ENCODE data around the gene PA2G4. TPM values are rescaled to one million over a fixed set of nuclear protein-coding genes. Genes with fewer than 3 reads are reported as not detected.
"Not testable (repeated sequence)": the region's sequence is repeated elsewhere in the genome, so short reads cannot be mapped to it uniquely, and the experiment has no call there.

PA2G4 gene
- total RNA-seq, 4 donors from 2014 or later, result 22.1 to 63.0 (median 44.8) TPM

DNA sequence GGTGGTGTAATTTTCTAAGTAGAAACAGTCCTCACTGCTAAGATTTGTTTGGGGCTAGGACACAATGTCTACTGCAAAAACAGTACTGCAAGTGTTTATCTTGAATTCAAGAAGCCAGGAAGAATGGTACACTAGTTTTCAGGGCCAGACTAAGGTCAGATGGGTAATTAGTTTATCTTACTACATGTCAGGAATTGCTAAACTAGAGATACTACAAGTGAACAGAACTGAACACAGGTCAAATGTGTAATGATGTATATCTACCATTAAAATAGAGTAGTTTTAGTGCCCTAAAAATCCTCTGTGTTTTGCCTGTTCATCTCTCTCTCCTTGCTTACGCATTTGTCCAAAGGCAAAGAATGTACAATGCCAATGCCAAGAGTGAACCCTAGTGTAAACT, 9.7 kb downstream of the PA2G4 start:
- Histone ChIP-seq H3K4me1 (peaks cover 6 to 13% (median 8%) of the 10 kb centered on the region in 4 donors), H3K36me3 (peaks cover 0 to 34% (median 17%) of the 10 kb centered on the region in 4 donors), H3K27ac (no peak overlapping the region), H3K9me3 (no peaks in the 10 kb centered on the region), H3K4me3 (no peak overlapping the region), H3K27me3 (no peaks in the 10 kb centered on the region)
- in situ Hi-C loops (cut with MboI; ENCODE audit: low pct_ligation_motif_present in 1 of 4, low pct_unique_long_range_greater_than_20kb in 1 of 4, low sequenced_read_pairs in 3 of 4) (loop anchor here in 2 of 4 donors (10.0 kb wide), 2 partner anchors 69 to 389 kb away; partner anchors contain the start of genes CD63 (in 1 of the 2), RDH5 (in 1 of the 2) and RPS26 (in 1 of the 2)), intact Hi-C loops (cut with DNase I; ENCODE audit: low total_unique reads) (no loop called here)
- DNase-seq, result no peak
- WGBS, 2 donors (ENCODE audit: low coverage in 1 of 2), result 91 to 100% methylated on average over 1 of the region's 1 CpG
- TF ChIP-seq EP300 (IDR thresholded peaks at IDR 0.05; ENCODE audit: low read depth) (no peak), CTCF (IDR thresholded peaks at IDR 0.05) (no peak), POLR2AphosphoS5 (IDR thresholded peaks at IDR 0.05) (no peak), POLR2A (IDR thresholded peaks at IDR 0.05) (no peak)

GRCh38 chr12:56115329-56115728, 11.0 kb downstream of the PA2G4 start:
- 0 to 48% methylated on average over 2 to 10 of the region's 10 CpGs for WGBS, 2 donors (ENCODE audit: low coverage in 1 of 2)
- TF ChIP-seq EP300 (IDR thresholded peaks at IDR 0.05; ENCODE audit: low read depth) (no peak), POLR2A (IDR thresholded peaks at IDR 0.05) (no peak), POLR2AphosphoS5 (IDR thresholded peaks at IDR 0.05) (no peak)
- peak overlapping the region in 3 of 4 donors; percentile 54 to 75 (median 63) for H3K4me3 ChIP-seq

GRCh38 chr12:56116267-56117081, 12.1 kb downstream of the PA2G4 start, which contains the start of gene RPL41:
RPL41 (plus strand) TSS chr12:56116633.
- H3K36me3 ChIP-seq, result peaks cover 0 to 14% (median 5%) of the 10 kb centered on the region in 4 donors
- TF ChIP-seq POLR2A (IDR thresholded peaks at IDR 0.05) (peak; percentile 99), EP300 (IDR thresholded peaks at IDR 0.05; ENCODE audit: low read depth) (peak; percentile 5), POLR2AphosphoS5 (IDR thresholded peaks at IDR 0.05) (peak; percentile 99 to 100 (median 99)), CTCF (IDR thresholded peaks at IDR 0.05) (peak in 3 of 5 experiments; percentile 5 to 49 (median 34))
- H3K4me1 ChIP-seq, result peaks cover 8 to 22% (median 20%) of the 10 kb centered on the region in 4 donors
- H3K4me3 ChIP-seq, result peak within 1 kb of the TSS; percentile 54 to 78 (median 69)
- in situ Hi-C loops (cut with MboI; ENCODE audit: low pct_ligation_motif_present in 1 of 4, low pct_unique_long_range_greater_than_20kb in 1 of 4, low sequenced_read_pairs in 3 of 4) (loop anchor here in 2 of 4 donors (10.0 kb wide), 2 partner anchors 72 to 392 kb away; partner anchors contain the start of genes CD63 (in 1 of the 2), RDH5 (in 1 of the 2) and RPS26 (in 1 of the 2)), intact Hi-C loops (cut with DNase I; ENCODE audit: low total_unique reads) (loop anchor here (2.0 kb wide), 1 partner anchor 106 kb away; no protein-coding TSS in a partner anchor)
- WGBS, 2 donors (ENCODE audit: low coverage in 1 of 2), result 0% methylated on average over 14 to 34 of the region's 34 CpGs
- H3K27me3 ChIP-seq, result no peaks in the 10 kb centered on the region
- peak within 1 kb of the TSS; percentile 91 to 99 (median 96) for H3K27ac ChIP-seq
- H3K9me3 ChIP-seq, result no peaks in the 10 kb centered on the region
- peak; percentile 97 for DNase-seq

More at GRCh38 chr12:56115329-56115728, 11.0 kb downstream of the PA2G4 start:
- intact Hi-C loops (cut with DNase I; ENCODE audit: low total_unique reads) (no loop called here), in situ Hi-C loops (cut with MboI; ENCODE audit: low pct_ligation_motif_present in 1 of 4, low pct_unique_long_range_greater_than_20kb in 1 of 4, low sequenced_read_pairs in 3 of 4) (loop anchor here in 2 of 4 donors (10.0 kb wide), 2 partner anchors 71 to 391 kb away; partner anchors contain the start of genes CD63 (in 1 of the 2), RDH5 (in 1 of the 2) and RPS26 (in 1 of the 2))
- peaks cover 0 to 25% (median 11%) of the 10 kb centered on the region in 4 donors for H3K36me3 ChIP-seq
- peaks cover 8 to 22% (median 20%) of the 10 kb centered on the region in 4 donors for H3K4me1 ChIP-seq
- no peaks in the 10 kb centered on the region for H3K27me3 ChIP-seq
- peak overlapping the region; percentile 91 to 99 (median 96) for H3K27ac ChIP-seq
- no peak for DNase-seq
- H3K9me3 ChIP-seq, result no peaks in the 10 kb centered on the region

GRCh38 chr12:56117082-56117706, 12.8 kb downstream of the PA2G4 start:
- peak overlapping the region; percentile 54 to 78 (median 69) for H3K4me3 ChIP-seq
- H3K4me1 ChIP-seq, result peaks cover 8 to 25% (median 20%) of the 10 kb centered on the region in 4 donors
- not testable (repeated sequence) for H3K27me3 ChIP-seq, DNase-seq, H3K9me3 ChIP-seq, H3K36me3 ChIP-seq
- H3K27ac ChIP-seq, result peak overlapping the region; percentile 91 to 99 (median 96)
- in situ Hi-C loops (cut with MboI; ENCODE audit: low pct_ligation_motif_present in 1 of 4, low pct_unique_long_range_greater_than_20kb in 1 of 4, low sequenced_read_pairs in 3 of 4), result loop anchor here in 2 of 4 donors (10.0 kb wide), 2 partner anchors 72 to 392 kb away; partner anchors contain the start of genes CD63 (in 1 of the 2), RDH5 (in 1 of the 2) and RPS26 (in 1 of the 2)
- WGBS, 2 donors (ENCODE audit: low coverage in 1 of 2), result 0 to 1% methylated on average over 9 to 14 of the region's 16 CpGs
- intact Hi-C loops (cut with DNase I; ENCODE audit: low total_unique reads), result loop anchor here (2.0 kb wide), 1 partner anchor 106 kb away; no protein-coding TSS in a partner anchor

All from transverse colon (tissue), 4 donors.